ENCODE data around the gene NOTO. TPM values are rescaled to one million over a fixed set of nuclear protein-coding genes. Genes with fewer than 3 reads are reported as not detected.

NOTO gene
- total RNA-seq, 3 donors from 2014 or later (not counting 1 experiment from before 2014, with no cell fraction given), result not detected

- H3K4me1 ChIP-seq (ENCODE audit: control insufficient read depth, insufficient read depth, low read length), result peaks cover 12% of the 10 kb centered on the region
- no peak overlapping the region for H3K4me3 Mint-ChIP-seq
- H3K27me3 ChIP-seq (ENCODE audit: control insufficient read depth, insufficient read depth, low read length), result peaks cover 22% of the 10 kb centered on the region
- ATAC-seq (no peak), DNase-seq (no peak)
- intact Hi-C loops (cut with micrococcal nuclease), result no loop called here
- no peak overlapping the region for H3K27ac ChIP-seq (ENCODE audit: low read length)
- H3K27ac Mint-ChIP-seq, result no peak overlapping the region
- WGBS (ENCODE audit: insufficient coverage), result 88% methylated on average over 6 of the region's 6 CpGs
- no peaks in the 10 kb centered on the region for H3K36me3 ChIP-seq (ENCODE audit: control insufficient read depth, insufficient read depth, low read length)
- no peaks in the 10 kb centered on the region for H3K36me3 Mint-ChIP-seq
- H3K9me3 Mint-ChIP-seq, result no peaks in the 10 kb centered on the region
- no peak overlapping the region for H3K4me3 ChIP-seq (ENCODE audit: low read length)
- H3K27me3 Mint-ChIP-seq (ENCODE audit: low read depth in 2 of 2), result peaks cover 35 to 48% of the 10 kb centered on the region in 2 donors
- TF ChIP-seq CTCF (IDR thresholded peaks at IDR 0.05), result no peak
- H3K4me1 Mint-ChIP-seq, result no peaks in the 10 kb centered on the region
- no peaks in the 10 kb centered on the region for H3K9me3 ChIP-seq (ENCODE audit: control insufficient read depth, insufficient read depth, low read length)
Measured at GRCh38 chr2:73205611-73206010, 3.2 kb downstream of the NOTO start.

- no peak overlapping the region for H3K4me3 Mint-ChIP-seq
- H3K27me3 Mint-ChIP-seq (ENCODE audit: low read depth in 2 of 2), result peaks cover 27 to 36% of the 10 kb centered on the region in 2 donors
- no peak overlapping the region for H3K27ac Mint-ChIP-seq
- DNase-seq (no peak), ATAC-seq (no peak)
- no peaks in the 10 kb centered on the region for H3K36me3 Mint-ChIP-seq
- H3K4me1 Mint-ChIP-seq, result peaks cover 1% of the 10 kb centered on the region in 2 donors
- intact Hi-C loops (cut with micrococcal nuclease), result no loop called here
- no peaks in the 10 kb centered on the region for H3K9me3 ChIP-seq (ENCODE audit: control insufficient read depth, insufficient read depth, low read length)
- peaks cover 11% of the 10 kb centered on the region for H3K27me3 ChIP-seq (ENCODE audit: control insufficient read depth, insufficient read depth, low read length)
- TF ChIP-seq CTCF (IDR thresholded peaks at IDR 0.05), result no peak
- H3K4me1 ChIP-seq (ENCODE audit: control insufficient read depth, insufficient read depth, low read length), result peaks cover 8% of the 10 kb centered on the region
- H3K4me3 ChIP-seq (ENCODE audit: low read length), result no peak overlapping the region
- no peak overlapping the region for H3K27ac ChIP-seq (ENCODE audit: low read length)
- H3K9me3 Mint-ChIP-seq, result no peaks in the 10 kb centered on the region
- WGBS (ENCODE audit: insufficient coverage), result 88% methylated on average over 3 of the region's 3 CpGs
- no peaks in the 10 kb centered on the region for H3K36me3 ChIP-seq (ENCODE audit: control insufficient read depth, insufficient read depth, low read length)
Measured at GRCh38 chr2:73208258-73208657, 5.9 kb downstream of the NOTO start.

GRCh38 chr2:73210019-73210418 lies 7.6 kb downstream of the NOTO start:
- no peak for TF ChIP-seq CTCF (IDR thresholded peaks at IDR 0.05)
- no peak overlapping the region for H3K4me3 Mint-ChIP-seq
- no peaks in the 10 kb centered on the region for H3K36me3 ChIP-seq (ENCODE audit: control insufficient read depth, insufficient read depth, low read length)
- peaks cover 21% of the 10 kb centered on the region for H3K4me1 ChIP-seq (ENCODE audit: control insufficient read depth, insufficient read depth, low read length)
- intact Hi-C loops (cut with micrococcal nuclease), result loop anchor here (5.0 kb wide), 1 partner anchor 82 kb away; the partner anchor contains the start of gene EGR4
- no peak for DNase-seq
- H3K36me3 Mint-ChIP-seq, result no peaks in the 10 kb centered on the region
- H3K27ac ChIP-seq (ENCODE audit: low read length), result no peak overlapping the region
- peaks cover 17 to 19% of the 10 kb centered on the region in 2 donors for H3K4me1 Mint-ChIP-seq
- H3K27ac Mint-ChIP-seq, result no peak overlapping the region
- H3K4me3 ChIP-seq (ENCODE audit: low read length), result no peak overlapping the region
- no peaks in the 10 kb centered on the region for H3K9me3 ChIP-seq (ENCODE audit: control insufficient read depth, insufficient read depth, low read length)
- H3K27me3 ChIP-seq (ENCODE audit: control insufficient read depth, insufficient read depth, low read length), result peaks cover 2% of the 10 kb centered on the region
- no peak for ATAC-seq
- peaks cover 16 to 21% of the 10 kb centered on the region in 2 donors for H3K27me3 Mint-ChIP-seq (ENCODE audit: low read depth in 2 of 2)
- WGBS (ENCODE audit: insufficient coverage), result 89% methylated on average over 4 of the region's 4 CpGs
- no peaks in the 10 kb centered on the region for H3K9me3 Mint-ChIP-seq

GRCh38 chr2:73210696-73211095 lies 8.3 kb downstream of the NOTO start:
- peaks cover 14 to 20% of the 10 kb centered on the region in 2 donors for H3K27me3 Mint-ChIP-seq (ENCODE audit: low read depth in 2 of 2)
- DNase-seq (no peak), ATAC-seq (no peak)
- Histone ChIP-seq H3K27ac (ENCODE audit: low read length) (no peak overlapping the region), H3K36me3 (ENCODE audit: control insufficient read depth, insufficient read depth, low read length) (no peaks in the 10 kb centered on the region), H3K4me3 (ENCODE audit: low read length) (no peak overlapping the region), H3K9me3 (ENCODE audit: control insufficient read depth, insufficient read depth, low read length) (no peaks in the 10 kb centered on the region), H3K4me1 (ENCODE audit: control insufficient read depth, insufficient read depth, low read length) (peaks cover 21% of the 10 kb centered on the region), H3K27me3 (ENCODE audit: control insufficient read depth, insufficient read depth, low read length) (peaks cover 2% of the 10 kb centered on the region)
- no peak overlapping the region for H3K4me3 Mint-ChIP-seq
- no peak for TF ChIP-seq CTCF (IDR thresholded peaks at IDR 0.05)
- peaks cover 17 to 26% of the 10 kb centered on the region in 2 donors for H3K4me1 Mint-ChIP-seq
- H3K9me3 Mint-ChIP-seq, result no peaks in the 10 kb centered on the region
- WGBS (ENCODE audit: insufficient coverage), result 93% methylated on average over 5 of the region's 6 CpGs
- no peaks in the 10 kb centered on the region for H3K36me3 Mint-ChIP-seq
- H3K27ac Mint-ChIP-seq, result no peak overlapping the region
- intact Hi-C loops (cut with micrococcal nuclease), result loop anchor here (5.0 kb wide), 1 partner anchor 82 kb away; the partner anchor contains the start of gene EGR4
